OCI-LY3 (cell line): ENCODE results near the gene HS3ST2.

ENCODE experiments used
- H2AFZ ChIP-seq: fragments of 200-600, 300-600 bp; shearing (Covaris generic); 2 replicates; pipeline ENCODE4 v1.6.0; 2014; ENCODE audit warnings: antibody characterized with exemption, low read depth, low read length
- H3K27ac ChIP-seq: fragments of 200-600, 300-600 bp; sonication (generic); 2 replicates; pipeline ENCODE4 v1.5.1; 2014; ENCODE audit warnings: mild to moderate bottlenecking, low read length, moderate library complexity, mixed read lengths
- H3K27me3 ChIP-seq: fragments of 200-600, 300-600 bp; sonication (generic); 2 replicates; pipeline ENCODE4 v1.6.1; 2014; ENCODE audit warnings: low read depth, low read length, mixed read lengths
- H3K36me3 ChIP-seq: fragments of 200-600, 300-600 bp; sonication (generic); replicated peaks from 2 replicates; pipeline ENCODE3; 2014; ENCODE audit warnings: low read depth, low read length, mixed read lengths
- H3K4me1 ChIP-seq: fragments of 300-600, 200-600 bp; sonication (generic); 2 replicates; pipeline ENCODE4 v1.6.1; 2014; ENCODE audit warnings: low read length, mixed read lengths
- H3K4me2 ChIP-seq: fragments of 200-600, 300-600 bp; sonication (generic); 2 replicates; pipeline ENCODE4 v1.6.1; 2014; ENCODE audit warnings: low read length, mixed read lengths
- H3K4me3 ChIP-seq: fragments of 300-600, 200-600 bp; sonication (generic); 2 replicates; pipeline ENCODE4 v1.5.1; 2014; ENCODE audit warnings: antibody characterized with exemption, mild to moderate bottlenecking, low read length, moderate library complexity
- H3K79me2 ChIP-seq: fragments of 300-600, 200-600 bp; shearing (Covaris generic); 2 replicates; pipeline ENCODE4 v1.6.1; 2014; ENCODE audit warnings: mild to moderate bottlenecking, low read length, mixed read lengths
- H3K9ac ChIP-seq: fragments of 300-600, 200-600 bp; shearing (Covaris generic); 2 replicates; pipeline ENCODE4 v1.6.0; 2014; ENCODE audit warnings: mild to moderate bottlenecking, low read length, moderate library complexity
- H3K9me3 ChIP-seq: fragments of 200-600, 300-600 bp; shearing (Covaris generic); 2 replicates; pipeline ENCODE4 v1.6.1; 2014; ENCODE audit warnings: low read length, mixed read lengths; ENCODE audit not compliant: insufficient read depth
- H4K20me1 ChIP-seq: fragments of 200-600, 300-600 bp; sonication (generic); 2 replicates; pipeline ENCODE4 v1.6.1; 2016; ENCODE audit warnings: low read length, mixed read lengths; ENCODE audit not compliant: insufficient read depth
- CTCF ChIP-seq: fragments of 200-600, 300-600 bp; sonication (generic); IDR thresholded peaks from 2 replicates; pipeline ENCODE4 v1.5.1; 2014; ENCODE audit warnings: antibody characterized with exemption, low read length, low read depth
- EZH2phosphoT487 ChIP-seq: fragments of 200-600 bp; shearing (Covaris generic); IDR thresholded peaks from 2 replicates; pipeline ENCODE4 v1.6.1; 2018; ENCODE audit warnings: antibody characterized with exemption, mixed run types, low read depth

Gene HS3ST2

GRCh38 chr16:22868593-22869224 is 54.7 kb downstream of the HS3ST2 start:
- Histone ChIP-seq H4K20me1 (no peaks in the 10 kb centered on the region), H3K9me3 (no peaks in the 10 kb centered on the region), H2AFZ (no peak overlapping the region), H3K79me2 (no peaks in the 10 kb centered on the region), H3K9ac (no peak overlapping the region), H3K27me3 (peaks cover 18% of the 10 kb centered on the region), H3K4me3 (no peak overlapping the region), H3K4me1 (no peaks in the 10 kb centered on the region), H3K4me2 (no peak overlapping the region), H3K27ac (no peak overlapping the region), H3K36me3 (no peaks in the 10 kb centered on the region)
- no peak for TF ChIP-seq EZH2phosphoT487
- TF ChIP-seq CTCF = no peak

GRCh38 chr16:22871861-22872260 is 57.9 kb downstream of the HS3ST2 start:
- no peaks in the 10 kb centered on the region for H4K20me1 ChIP-seq

GRCh38 chr16:22874394-22874793 is 60.4 kb downstream of the HS3ST2 start:
- no peaks in the 10 kb centered on the region for H3K79me2 ChIP-seq
- no peaks in the 10 kb centered on the region for H3K36me3 ChIP-seq
- no peaks in the 10 kb centered on the region for H4K20me1 ChIP-seq
- no peak overlapping the region for H3K27ac ChIP-seq
- H3K4me3 ChIP-seq = no peak overlapping the region
- no peaks in the 10 kb centered on the region for H3K9me3 ChIP-seq
- TF ChIP-seq EZH2phosphoT487 = no peak
- no peak for TF ChIP-seq CTCF
- H3K27me3 ChIP-seq = peaks cover 32% of the 10 kb centered on the region
- no peak overlapping the region for H3K4me2 ChIP-seq
- no peaks in the 10 kb centered on the region for H3K4me1 ChIP-seq
- no peak overlapping the region for H3K9ac ChIP-seq
- H2AFZ ChIP-seq = no peak overlapping the region

More at GRCh38 chr16:22871861-22872260, 57.9 kb downstream of the HS3ST2 start:
- no peak for TF ChIP-seq CTCF
- TF ChIP-seq EZH2phosphoT487 = no peak
- Histone ChIP-seq H3K4me1 (no peaks in the 10 kb centered on the region), H3K9ac (no peak overlapping the region), H3K4me2 (no peak overlapping the region), H3K9me3 (no peaks in the 10 kb centered on the region), H2AFZ (no peak overlapping the region), H3K4me3 (no peak overlapping the region), H3K36me3 (no peaks in the 10 kb centered on the region), H3K27ac (no peak overlapping the region), H3K79me2 (no peaks in the 10 kb centered on the region), H3K27me3 (peaks cover 18% of the 10 kb centered on the region)

- H4K20me1 ChIP-seq = no peaks in the 10 kb centered on the region
- no peaks in the 10 kb centered on the region for H3K36me3 ChIP-seq
- no peak overlapping the region for H2AFZ ChIP-seq
- H3K9me3 ChIP-seq = no peaks in the 10 kb centered on the region
- no peak overlapping the region for H3K4me2 ChIP-seq
- H3K27ac ChIP-seq = no peak overlapping the region
- H3K9ac ChIP-seq = no peak overlapping the region
- H3K79me2 ChIP-seq = no peaks in the 10 kb centered on the region
- TF ChIP-seq CTCF (no peak), EZH2phosphoT487 (no peak)
- no peak overlapping the region for H3K4me3 ChIP-seq
- peaks cover 30% of the 10 kb centered on the region for H3K27me3 ChIP-seq
- H3K4me1 ChIP-seq = no peaks in the 10 kb centered on the region
Measured at GRCh38 chr16:22878955-22879354, 65.0 kb downstream of the HS3ST2 start.
